22Rv1 (cell line): ENCODE measurements around the gene ATP5ME.

Source experiments
- ZFX ChIP-seq: fragments of 450-650 bp; IDR thresholded peaks from 2 replicates; pipeline ENCODE4 v1.6.1; 2017; ENCODE audit warnings: antibody characterized with exemption, borderline replicate concordance
- TF ChIP-seq, protein P1 (sequence below): fragments of 450-650 bp; IDR thresholded peaks from 2 replicates; pipeline ENCODE4 v1.5.1; 2017; ENCODE audit warnings: mild to moderate bottlenecking

DNA sequence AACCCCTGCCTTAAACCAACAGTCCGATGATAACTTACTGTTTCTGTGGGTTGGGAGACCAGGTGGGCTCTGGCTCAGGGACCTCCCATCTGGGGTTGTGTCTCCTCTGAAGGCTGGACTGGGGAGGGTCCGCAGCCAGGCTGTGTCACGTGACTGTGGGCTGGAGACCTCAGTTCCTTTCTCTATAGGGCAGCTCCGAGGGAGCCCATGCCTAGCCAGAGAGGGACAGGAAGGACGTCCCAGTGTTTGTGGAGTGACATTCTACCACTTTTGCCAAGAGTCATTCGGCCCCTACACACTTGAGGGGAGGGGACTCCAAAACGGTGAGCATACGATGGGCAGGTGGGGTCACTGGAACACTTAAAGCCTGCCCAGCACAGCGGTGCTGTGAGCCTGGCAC, 36.0 kb upstream of the ATP5ME start:
- TF ChIP-seq, protein P1, sequence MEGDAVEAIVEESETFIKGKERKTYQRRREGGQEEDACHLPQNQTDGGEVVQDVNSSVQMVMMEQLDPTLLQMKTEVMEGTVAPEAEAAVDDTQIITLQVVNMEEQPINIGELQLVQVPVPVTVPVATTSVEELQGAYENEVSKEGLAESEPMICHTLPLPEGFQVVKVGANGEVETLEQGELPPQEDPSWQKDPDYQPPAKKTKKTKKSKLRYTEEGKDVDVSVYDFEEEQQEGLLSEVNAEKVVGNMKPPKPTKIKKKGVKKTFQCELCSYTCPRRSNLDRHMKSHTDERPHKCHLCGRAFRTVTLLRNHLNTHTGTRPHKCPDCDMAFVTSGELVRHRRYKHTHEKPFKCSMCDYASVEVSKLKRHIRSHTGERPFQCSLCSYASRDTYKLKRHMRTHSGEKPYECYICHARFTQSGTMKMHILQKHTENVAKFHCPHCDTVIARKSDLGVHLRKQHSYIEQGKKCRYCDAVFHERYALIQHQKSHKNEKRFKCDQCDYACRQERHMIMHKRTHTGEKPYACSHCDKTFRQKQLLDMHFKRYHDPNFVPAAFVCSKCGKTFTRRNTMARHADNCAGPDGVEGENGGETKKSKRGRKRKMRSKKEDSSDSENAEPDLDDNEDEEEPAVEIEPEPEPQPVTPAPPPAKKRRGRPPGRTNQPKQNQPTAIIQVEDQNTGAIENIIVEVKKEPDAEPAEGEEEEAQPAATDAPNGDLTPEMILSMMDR = no peak
- no peak for TF ChIP-seq ZFX
